ENCODE data around the gene OAT.

The OAT gene

GRCh38 chr10:124367414-124367813 is 51.3 kb downstream of the OAT start:
- Histone ChIP-seq H3K9ac (ENCODE audit: low read length) (no peak overlapping the region), H3K27ac (ENCODE audit: low read depth, low read length) (no peak overlapping the region)

GRCh38 chr10:124366825-124367224 is 51.9 kb downstream of the OAT start:
- Histone ChIP-seq H3K4me1 (ENCODE audit: control insufficient read depth, insufficient read depth, low read length) (no peaks in the 10 kb centered on the region), H3K9ac (ENCODE audit: low read length) (no peak overlapping the region), H3K27ac (ENCODE audit: low read depth, low read length) (no peak overlapping the region), H3K4me3 (ENCODE audit: low read length) (no peak overlapping the region), H3K27me3 (ENCODE audit: control insufficient read depth, insufficient read depth, low read length) (no peaks in the 10 kb centered on the region), H3K36me3 (ENCODE audit: control insufficient read depth, insufficient read depth, low read length) (no peaks in the 10 kb centered on the region)

More at GRCh38 chr10:124367414-124367813, 51.3 kb downstream of the OAT start:
- H3K4me3 ChIP-seq (ENCODE audit: low read length): no peak overlapping the region
- no peaks in the 10 kb centered on the region for H3K4me1 ChIP-seq (ENCODE audit: control insufficient read depth, insufficient read depth, low read length)
- no peaks in the 10 kb centered on the region for H3K27me3 ChIP-seq (ENCODE audit: control insufficient read depth, insufficient read depth, low read length)
- H3K36me3 ChIP-seq (ENCODE audit: control insufficient read depth, insufficient read depth, low read length): no peaks in the 10 kb centered on the region

- H3K27me3 ChIP-seq (ENCODE audit: control insufficient read depth, insufficient read depth, low read length): no peaks in the 10 kb centered on the region
- no peaks in the 10 kb centered on the region for H3K36me3 ChIP-seq (ENCODE audit: control insufficient read depth, insufficient read depth, low read length)
- H3K4me3 ChIP-seq (ENCODE audit: low read length): no peak overlapping the region
These were observed 52.4 kb downstream of the OAT start for GRCh38 chr10:124366343-124366742.

GRCh38 chr10:124364674-124365073 is 54.0 kb downstream of the OAT start:
- H3K9ac ChIP-seq (ENCODE audit: low read length): no peak overlapping the region
- no peaks in the 10 kb centered on the region for H3K4me1 ChIP-seq (ENCODE audit: control insufficient read depth, insufficient read depth, low read length)
- H3K27ac ChIP-seq (ENCODE audit: low read depth, low read length): no peak overlapping the region
- H3K27me3 ChIP-seq (ENCODE audit: control insufficient read depth, insufficient read depth, low read length): no peaks in the 10 kb centered on the region
- no peaks in the 10 kb centered on the region for H3K36me3 ChIP-seq (ENCODE audit: control insufficient read depth, insufficient read depth, low read length)
- no peak overlapping the region for H3K4me3 ChIP-seq (ENCODE audit: low read length)

More at GRCh38 chr10:124366343-124366742, 52.4 kb downstream of the OAT start:
- Histone ChIP-seq H3K9ac (ENCODE audit: low read length) (no peak overlapping the region), H3K27ac (ENCODE audit: low read depth, low read length) (no peak overlapping the region), H3K4me1 (ENCODE audit: control insufficient read depth, insufficient read depth, low read length) (no peaks in the 10 kb centered on the region)

GRCh38 chr10:124362568-124362967 is 56.2 kb downstream of the OAT start:
- no peaks in the 10 kb centered on the region for H3K36me3 ChIP-seq (ENCODE audit: control insufficient read depth, insufficient read depth, low read length)
- no peaks in the 10 kb centered on the region for H3K27me3 ChIP-seq (ENCODE audit: control insufficient read depth, insufficient read depth, low read length)
- H3K4me1 ChIP-seq (ENCODE audit: control insufficient read depth, insufficient read depth, low read length): no peaks in the 10 kb centered on the region
- H3K4me3 ChIP-seq (ENCODE audit: low read length): no peak overlapping the region
- H3K27ac ChIP-seq (ENCODE audit: low read depth, low read length): no peak overlapping the region
- H3K9ac ChIP-seq (ENCODE audit: low read length): no peak overlapping the region

GRCh38 chr10:124359336-124359832 is 59.3 kb downstream of the OAT start:
- Histone ChIP-seq H3K27ac (ENCODE audit: low read depth, low read length) (no peak overlapping the region), H3K4me1 (ENCODE audit: control insufficient read depth, insufficient read depth, low read length) (no peaks in the 10 kb centered on the region), H3K4me3 (ENCODE audit: low read length) (no peak overlapping the region), H3K27me3 (ENCODE audit: control insufficient read depth, insufficient read depth, low read length) (no peaks in the 10 kb centered on the region), H3K9ac (ENCODE audit: low read length) (no peak overlapping the region), H3K36me3 (ENCODE audit: control insufficient read depth, insufficient read depth, low read length) (no peaks in the 10 kb centered on the region)

GRCh38 chr10:124357561-124357885 is 61.2 kb downstream of the OAT start:
- no peaks in the 10 kb centered on the region for H3K27me3 ChIP-seq (ENCODE audit: control insufficient read depth, insufficient read depth, low read length)
- H3K4me1 ChIP-seq (ENCODE audit: control insufficient read depth, insufficient read depth, low read length): no peaks in the 10 kb centered on the region
- H3K27ac ChIP-seq (ENCODE audit: low read depth, low read length): no peak overlapping the region
- no peaks in the 10 kb centered on the region for H3K36me3 ChIP-seq (ENCODE audit: control insufficient read depth, insufficient read depth, low read length)
- no peak overlapping the region for H3K9ac ChIP-seq (ENCODE audit: low read length)
- H3K4me3 ChIP-seq (ENCODE audit: low read length): no peak overlapping the region

- no peak overlapping the region for H3K27ac ChIP-seq (ENCODE audit: low read depth, low read length)
These were observed 61.8 kb downstream of the OAT start for GRCh38 chr10:124356701-124357560.

GRCh38 chr10:124354411-124355382 is 64.0 kb downstream of the OAT start:
- H3K4me1 ChIP-seq (ENCODE audit: control insufficient read depth, insufficient read depth, low read length): no peaks in the 10 kb centered on the region
- H3K27ac ChIP-seq (ENCODE audit: low read depth, low read length): no peak overlapping the region
- H3K9ac ChIP-seq (ENCODE audit: low read length): no peak overlapping the region
- H3K27me3 ChIP-seq (ENCODE audit: control insufficient read depth, insufficient read depth, low read length): no peaks in the 10 kb centered on the region
- H3K36me3 ChIP-seq (ENCODE audit: control insufficient read depth, insufficient read depth, low read length): no peaks in the 10 kb centered on the region
- H3K4me3 ChIP-seq (ENCODE audit: low read length): peak overlapping the region; percentile 49

More at GRCh38 chr10:124356701-124357560, 61.8 kb downstream of the OAT start:
- Histone ChIP-seq H3K36me3 (ENCODE audit: control insufficient read depth, insufficient read depth, low read length) (no peaks in the 10 kb centered on the region), H3K4me1 (ENCODE audit: control insufficient read depth, insufficient read depth, low read length) (no peaks in the 10 kb centered on the region), H3K9ac (ENCODE audit: low read length) (no peak overlapping the region), H3K4me3 (ENCODE audit: low read length) (no peak overlapping the region), H3K27me3 (ENCODE audit: control insufficient read depth, insufficient read depth, low read length) (no peaks in the 10 kb centered on the region)

GRCh38 chr10:124353896-124354295 is 64.8 kb downstream of the OAT start:
- H3K27me3 ChIP-seq (ENCODE audit: control insufficient read depth, insufficient read depth, low read length): no peaks in the 10 kb centered on the region
- no peaks in the 10 kb centered on the region for H3K36me3 ChIP-seq (ENCODE audit: control insufficient read depth, insufficient read depth, low read length)
- no peak overlapping the region for H3K9ac ChIP-seq (ENCODE audit: low read length)
- H3K4me3 ChIP-seq (ENCODE audit: low read length): no peak overlapping the region
- no peaks in the 10 kb centered on the region for H3K4me1 ChIP-seq (ENCODE audit: control insufficient read depth, insufficient read depth, low read length)
- no peak overlapping the region for H3K27ac ChIP-seq (ENCODE audit: low read depth, low read length)

GRCh38 chr10:124353091-124353815 is 65.5 kb downstream of the OAT start:
- Histone ChIP-seq H3K4me1 (ENCODE audit: control insufficient read depth, insufficient read depth, low read length) (no peaks in the 10 kb centered on the region), H3K36me3 (ENCODE audit: control insufficient read depth, insufficient read depth, low read length) (no peaks in the 10 kb centered on the region), H3K27ac (ENCODE audit: low read depth, low read length) (no peak overlapping the region), H3K4me3 (ENCODE audit: low read length) (no peak overlapping the region), H3K9ac (ENCODE audit: low read length) (no peak overlapping the region), H3K27me3 (ENCODE audit: control insufficient read depth, insufficient read depth, low read length) (no peaks in the 10 kb centered on the region)

Data from rectal smooth muscle tissue (tissue), 1 donor.